Skeletal muscle satellite cell (primary cell): ENCODE results near the gene JMJD7. TPM values are rescaled to one million over a fixed set of nuclear protein-coding genes. Genes with fewer than 3 reads are reported as not detected.

Experiments
- H3K27me3 ChIP-seq: 2 replicates; pipeline ENCODE4 v1.7.0; 2013; ENCODE audit warnings: low read length; ENCODE audit not compliant: control insufficient read depth, insufficient read depth
- H3K36me3 ChIP-seq: 2 replicates; pipeline ENCODE4 v1.7.0; 2013; ENCODE audit warnings: mild to moderate bottlenecking, control low read depth, low read length; ENCODE audit not compliant: insufficient read depth
- H3K4me1 ChIP-seq: 2 replicates; pipeline ENCODE4 v1.7.0; 2013; ENCODE audit warnings: low read length; ENCODE audit not compliant: control insufficient read depth, insufficient read depth
- H3K4me2 ChIP-seq: 2 replicates; pipeline ENCODE4 v1.7.0; 2013; ENCODE audit warnings: mild to moderate bottlenecking, low read length
- H3K4me3 ChIP-seq: 2 replicates; pipeline ENCODE4 v1.7.0; 2013; ENCODE audit warnings: low read length
- H3K9ac ChIP-seq: 2 replicates; pipeline ENCODE4 v1.7.0; 2013; ENCODE audit warnings: mild to moderate bottlenecking, low read depth, low read length, moderate library complexity
- H3K9me3 ChIP-seq: replicated peaks from 2 replicates; pipeline ENCODE4 v1.7.0; 2013; ENCODE audit warnings: mild to moderate bottlenecking, control low read depth, low read length
- total RNA-seq: library from RNA; depleted of rRNA; stranded (reverse); fragments of >200 nt; gene quantifications from 2 replicates; pipeline ENCODE4 v1.2.3, GENCODE V29; 2012; rRNA removed

JMJD7 gene
- 1.8 and 10.0 TPM in 2 replicates for total RNA-seq

- H3K4me2 ChIP-seq, result peak within 1 kb of the TSS; percentile 95
- H3K9ac ChIP-seq, result peak within 1 kb of the TSS; percentile 82
- H3K4me3 ChIP-seq, result peak within 1 kb of the TSS; percentile 90
- H3K27me3 ChIP-seq, result no peaks in the 10 kb centered on the region
- H3K4me1 ChIP-seq, result peaks cover 13% of the 10 kb centered on the region
- H3K9me3 ChIP-seq, result no peaks in the 10 kb centered on the region
- H3K36me3 ChIP-seq, result peaks cover 15% of the 10 kb centered on the region
Observed at GRCh38 chr15:41827880-41828806, at the start of gene JMJD7. JMJD7 (plus strand) TSS chr15:41828092; CDS start chr15:41828125, 33 bp downstream.

- H3K9me3 ChIP-seq, result no peaks in the 10 kb centered on the region
- H3K36me3 ChIP-seq, result no peaks in the 10 kb centered on the region
- no peaks in the 10 kb centered on the region for H3K27me3 ChIP-seq
- peak overlapping the region; percentile 44 for H3K4me3 ChIP-seq
- peaks cover 63% of the 10 kb centered on the region for H3K4me1 ChIP-seq
- H3K4me2 ChIP-seq, result peak overlapping the region; percentile 90
- peak overlapping the region; percentile 25 for H3K9ac ChIP-seq
Observed at GRCh38 chr15:41778521-41778920, 49.4 kb upstream of the JMJD7 start.

- Histone ChIP-seq H3K4me2 (peak overlapping the region; percentile 34), H3K9me3 (no peaks in the 10 kb centered on the region), H3K27me3 (no peaks in the 10 kb centered on the region), H3K36me3 (peaks cover 4% of the 10 kb centered on the region), H3K9ac (no peak overlapping the region), H3K4me1 (peaks cover 59% of the 10 kb centered on the region), H3K4me3 (no peak overlapping the region)
Observed at GRCh38 chr15:41779662-41780157, 48.2 kb upstream of the JMJD7 start.

GRCh38 chr15:41780266-41780665 is 47.6 kb upstream of the JMJD7 start:
- Histone ChIP-seq H3K4me2 (peak overlapping the region; percentile 34), H3K27me3 (no peaks in the 10 kb centered on the region), H3K9me3 (no peaks in the 10 kb centered on the region), H3K36me3 (peaks cover 4% of the 10 kb centered on the region), H3K4me1 (peaks cover 55% of the 10 kb centered on the region), H3K9ac (no peak overlapping the region), H3K4me3 (no peak overlapping the region)

GRCh38 chr15:41780727-41781126 is 47.2 kb upstream of the JMJD7 start:
- H3K4me1 ChIP-seq, result peaks cover 50% of the 10 kb centered on the region
- peak overlapping the region; percentile 34 for H3K4me2 ChIP-seq
- no peak overlapping the region for H3K4me3 ChIP-seq
- H3K27me3 ChIP-seq, result no peaks in the 10 kb centered on the region
- no peak overlapping the region for H3K9ac ChIP-seq
- H3K36me3 ChIP-seq, result peaks cover 4% of the 10 kb centered on the region
- no peaks in the 10 kb centered on the region for H3K9me3 ChIP-seq

GRCh38 chr15:41782371-41783282 is 45.3 kb upstream of the JMJD7 start:
- Histone ChIP-seq H3K9me3 (no peaks in the 10 kb centered on the region), H3K4me2 (no peak overlapping the region), H3K4me3 (no peak overlapping the region), H3K36me3 (peaks cover 4% of the 10 kb centered on the region), H3K9ac (no peak overlapping the region), H3K27me3 (no peaks in the 10 kb centered on the region), H3K4me1 (peaks cover 31% of the 10 kb centered on the region)

GRCh38 chr15:41783296-41783695 is 44.6 kb upstream of the JMJD7 start:
- H3K27me3 ChIP-seq, result no peaks in the 10 kb centered on the region
- H3K4me2 ChIP-seq, result no peak overlapping the region
- H3K9ac ChIP-seq, result no peak overlapping the region
- H3K9me3 ChIP-seq, result no peaks in the 10 kb centered on the region
- peaks cover 4% of the 10 kb centered on the region for H3K36me3 ChIP-seq
- H3K4me1 ChIP-seq, result peaks cover 25% of the 10 kb centered on the region
- H3K4me3 ChIP-seq, result no peak overlapping the region

- Histone ChIP-seq H3K9me3 (no peaks in the 10 kb centered on the region), H3K4me2 (no peak overlapping the region), H3K4me1 (peaks cover 32% of the 10 kb centered on the region), H3K4me3 (no peak overlapping the region), H3K36me3 (peaks cover 4% of the 10 kb centered on the region), H3K9ac (no peak overlapping the region), H3K27me3 (no peaks in the 10 kb centered on the region)
Observed at GRCh38 chr15:41788262-41788661, 39.6 kb upstream of the JMJD7 start.

GRCh38 chr15:41789236-41789635 is 38.7 kb upstream of the JMJD7 start:
- H3K9ac ChIP-seq, result no peak overlapping the region
- H3K36me3 ChIP-seq, result no peaks in the 10 kb centered on the region
- H3K27me3 ChIP-seq, result no peaks in the 10 kb centered on the region
- no peaks in the 10 kb centered on the region for H3K9me3 ChIP-seq
- H3K4me1 ChIP-seq, result peaks cover 32% of the 10 kb centered on the region
- H3K4me3 ChIP-seq, result no peak overlapping the region
- H3K4me2 ChIP-seq, result no peak overlapping the region

- H3K9me3 ChIP-seq, result no peaks in the 10 kb centered on the region
- no peak overlapping the region for H3K9ac ChIP-seq
- peaks cover 32% of the 10 kb centered on the region for H3K4me1 ChIP-seq
- H3K4me3 ChIP-seq, result no peak overlapping the region
- H3K36me3 ChIP-seq, result no peaks in the 10 kb centered on the region
- H3K27me3 ChIP-seq, result no peaks in the 10 kb centered on the region
- H3K4me2 ChIP-seq, result no peak overlapping the region
Observed at GRCh38 chr15:41789662-41790061, 38.2 kb upstream of the JMJD7 start.

- H3K9ac ChIP-seq, result no peak overlapping the region
Observed at GRCh38 chr15:41790169-41790568, 37.7 kb upstream of the JMJD7 start.

More at GRCh38 chr15:41790169-41790568, 37.7 kb upstream of the JMJD7 start:
- Histone ChIP-seq H3K36me3 (no peaks in the 10 kb centered on the region), H3K4me1 (peaks cover 32% of the 10 kb centered on the region), H3K27me3 (no peaks in the 10 kb centered on the region), H3K4me3 (no peak overlapping the region), H3K9me3 (no peaks in the 10 kb centered on the region), H3K4me2 (peak overlapping the region; percentile 72)
